Loucy (cell line): ENCODE measurements around the gene RELA.

ENCODE experiments used
- H2AFZ ChIP-seq: fragments of 200-600 bp; sonication (generic); 2 replicates; pipeline ENCODE4 v1.6.0; 2016; ENCODE audit warnings: antibody characterized with exemption, mild to moderate bottlenecking, low read length, moderate library complexity
- H3F3A ChIP-seq: fragments of 200-600 bp; 2 replicates; pipeline ENCODE4 v1.6.0; 2016; ENCODE audit warnings: antibody characterized with exemption, low read depth, mild to moderate bottlenecking
- H3K27me3 ChIP-seq: fragments of 200-600 bp; sonication (generic); 2 replicates; pipeline ENCODE4 v1.6.1; 2014; ENCODE audit warnings: low read length, mild to moderate bottlenecking; ENCODE audit not compliant: insufficient read depth, poor library complexity, severe bottlenecking
- H3K36me3 ChIP-seq: fragments of 200-600 bp; sonication (generic); 2 replicates; pipeline ENCODE4 v1.6.1; 2016; ENCODE audit warnings: low read length; ENCODE audit not compliant: insufficient read depth
- H3K4me1 ChIP-seq: fragments of 200-600 bp; sonication (generic); 2 replicates; pipeline ENCODE4 v1.5.1; 2014; ENCODE audit warnings: low read length, mild to moderate bottlenecking; ENCODE audit not compliant: insufficient read depth, poor library complexity, severe bottlenecking
- H3K4me2 ChIP-seq: fragments of 200-600 bp; sonication (generic); 2 replicates; pipeline ENCODE4 v1.6.0; 2014; ENCODE audit warnings: antibody characterized with exemption, low read length, low read depth, mild to moderate bottlenecking; ENCODE audit not compliant: poor library complexity, severe bottlenecking
- H3K4me3 ChIP-seq: fragments of 200-600 bp; sonication (generic); 2 replicates; pipeline ENCODE4 v1.5.1; 2014; ENCODE audit warnings: low read length, mild to moderate bottlenecking, mixed read lengths; ENCODE audit not compliant: poor library complexity, severe bottlenecking
- H3K79me2 ChIP-seq: fragments of 200-600 bp; sonication (generic); 2 replicates; pipeline ENCODE4 v1.6.1; 2014; ENCODE audit warnings: low read length; ENCODE audit not compliant: insufficient read depth
- H3K9ac ChIP-seq: fragments of 200-600 bp; sonication (generic); 2 replicates; pipeline ENCODE4 v1.6.0; 2014; ENCODE audit warnings: mild to moderate bottlenecking, low read depth, low read length, moderate library complexity; ENCODE audit not compliant: poor library complexity, severe bottlenecking
- H3K9me2 ChIP-seq: fragments of 200-600 bp; sonication (generic); replicated peaks from 2 replicates; pipeline ENCODE4 v1.6.1; 2016; ENCODE audit warnings: low read depth, low read length, mixed read lengths
- H3K9me3 ChIP-seq: fragments of 200-600 bp; sonication (generic); 2 replicates; pipeline ENCODE4 v1.6.1; 2014; ENCODE audit warnings: mild to moderate bottlenecking, antibody characterized with exemption, low read length, low read depth; ENCODE audit not compliant: insufficient read depth
- H4K20me1 ChIP-seq: fragments of 200-600 bp; sonication (generic); 2 replicates; pipeline ENCODE4 v1.6.0; 2014; ENCODE audit warnings: antibody characterized with exemption, low read length, mild to moderate bottlenecking; ENCODE audit not compliant: insufficient read depth, poor library complexity, severe bottlenecking
- CTCF ChIP-seq: fragments of 200-600 bp; sonication (generic); conservative IDR thresholded peaks from 2 replicates; pipeline ENCODE4 v1.5.1; 2014; ENCODE audit warnings: mild to moderate bottlenecking, antibody characterized with exemption, low read length
- EZH2phosphoT487 ChIP-seq: fragments of 200-600 bp; IDR thresholded peaks from 2 replicates; pipeline ENCODE4 v1.6.1; 2018; ENCODE audit warnings: antibody characterized with exemption, mild to moderate bottlenecking, moderate library complexity, borderline replicate concordance

The RELA gene

GRCh38 chr11:65646958-65647701, 15.6 kb downstream of the RELA start:
- Histone ChIP-seq H4K20me1 (no peaks in the 10 kb centered on the region), H3K9me3 (no peaks in the 10 kb centered on the region), H3K36me3 (no peaks in the 10 kb centered on the region), H3K4me1 (peaks cover 9% of the 10 kb centered on the region), H3F3A (no peaks in the 10 kb centered on the region), H3K4me2 (no peak overlapping the region), H3K4me3 (no peak overlapping the region), H2AFZ (no peak overlapping the region), H3K79me2 (peaks cover 5% of the 10 kb centered on the region; the same call in 1 of the 2 replicates), H3K27me3 (no peaks in the 10 kb centered on the region), H3K9me2 (no peaks in the 10 kb centered on the region), H3K9ac (no peak overlapping the region)
- no peak for TF ChIP-seq EZH2phosphoT487
- no peak for TF ChIP-seq CTCF

- Histone ChIP-seq H3F3A (no peaks in the 10 kb centered on the region), H3K36me3 (no peaks in the 10 kb centered on the region), H3K4me1 (peaks cover 2% of the 10 kb centered on the region), H3K4me2 (no peak overlapping the region), H2AFZ (no peak overlapping the region), H4K20me1 (no peaks in the 10 kb centered on the region), H3K27me3 (no peaks in the 10 kb centered on the region), H3K9me2 (no peaks in the 10 kb centered on the region), H3K4me3 (no peak overlapping the region), H3K9me3 (no peaks in the 10 kb centered on the region), H3K9ac (no peak overlapping the region), H3K79me2 (peaks cover 12% of the 10 kb centered on the region; the same call in 1 of the 2 replicates)
- TF ChIP-seq CTCF (no peak), EZH2phosphoT487 (no peak)
Observed at GRCh38 chr11:65646288-65646957, 16.3 kb downstream of the RELA start.

GRCh38 chr11:65645710-65646109, 17.0 kb downstream of the RELA start:
- Histone ChIP-seq H3K79me2 (peaks cover 19% of the 10 kb centered on the region; the same call in 1 of the 2 replicates), H3K27me3 (no peaks in the 10 kb centered on the region), H3K9ac (no peak overlapping the region), H3K4me2 (no peak overlapping the region), H3K9me2 (no peaks in the 10 kb centered on the region), H3F3A (no peaks in the 10 kb centered on the region), H2AFZ (no peak overlapping the region), H3K36me3 (no peaks in the 10 kb centered on the region), H3K9me3 (no peaks in the 10 kb centered on the region), H4K20me1 (no peaks in the 10 kb centered on the region), H3K4me1 (no peaks in the 10 kb centered on the region), H3K4me3 (no peak overlapping the region)
- TF ChIP-seq CTCF (no peak), EZH2phosphoT487 (no peak)
